Tibial artery (tissue), 4 donors: Measurements from ENCODE around the gene PMF1.

ENCODE experiments used
- DNase-seq, 2 donors: peaks; one replicate each; pipeline ENCODE4 v3.0.0-alpha.2; 2019
- H3K27ac ChIP-seq, 2 donors: fragments of 200-600 bp; sonication (generic) in 1 of 2; 1 replicate in 1 of 2; 2 replicates in 1 of 2; pipeline ENCODE4 v1.5.1; 2018 to 2019; ENCODE audit warnings: mild to moderate bottlenecking in 1 of 2
- H3K27me3 ChIP-seq, 2 donors: fragments of 200-600 bp; sonication (generic) in 1 of 2; one replicate each; pipeline versions ENCODE4 v1.5.1 to v1.6.0; 2016 to 2019
- H3K36me3 ChIP-seq, 3 donors: fragments of 200-600 bp; sonication (generic) in 2 of 3; one replicate each; pipeline ENCODE4 v1.5.1; 2016 to 2019; ENCODE audit warnings: mild to moderate bottlenecking in 2 of 3
- H3K4me1 ChIP-seq, 4 donors: fragments of 200-600 bp; sonication (generic) in 2 of 4; 1 replicate in 3 of 4; 2 replicates in 1 of 4; pipeline ENCODE4 v1.5.1; 2016 to 2019
- H3K4me3 ChIP-seq, 2 donors: fragments of 200-600 bp; sonication (generic) in 1 of 2; 1 replicate in 1 of 2; 2 replicates in 1 of 2; pipeline ENCODE4 v1.5.1; 2018 to 2019; ENCODE audit warnings: mild to moderate bottlenecking in 2 of 2
- H3K9me3 ChIP-seq, 3 donors: fragments of 200-600 bp; sonication (generic) in 1 of 3; one replicate each; pipeline ENCODE4 v1.5.1; 2016 to 2019
- CTCF ChIP-seq, 2 experiments: fragments of 200-600 bp in 1 of 2; fragments of 450-650 bp in 1 of 2; IDR thresholded peaks; one replicate each; pipeline ENCODE4 v1.5.1; 2017 to 2019; ENCODE audit warnings: antibody characterized with exemption in 2 of 2, mild to moderate bottlenecking in 1 of 2, moderate library complexity in 1 of 2
- intact Hi-C: fragments of 100-400 bp; cut with DNase I; formaldehyde crosslinking; loops from one replicate; pipeline ENCODE4 v1.15.0; 2023; ENCODE audit warnings: low total_unique reads

Gene PMF1

GRCh38 chr1:156196445-156196844, 16.4 kb upstream of the PMF1 start:
- DNase-seq, result no peak
- peaks cover 0 to 32% (median 15%) of the 10 kb centered on the region in 4 donors for H3K4me1 ChIP-seq
- no peak for TF ChIP-seq CTCF (IDR thresholded peaks at IDR 0.05)
- peaks cover 6 to 34% (median 21%) of the 10 kb centered on the region in 3 donors for H3K36me3 ChIP-seq
- no peaks in the 10 kb centered on the region for H3K27me3 ChIP-seq
- no peaks in the 10 kb centered on the region for H3K9me3 ChIP-seq
- H3K27ac ChIP-seq, result no peak overlapping the region
- intact Hi-C loops, result no loop called here
- H3K4me3 ChIP-seq, result no peak overlapping the region

- Histone ChIP-seq H3K36me3 (peaks cover 6 to 55% (median 21%) of the 10 kb centered on the region in 3 donors), H3K4me1 (peaks cover 0 to 32% (median 14%) of the 10 kb centered on the region in 4 donors), H3K9me3 (no peaks in the 10 kb centered on the region), H3K27ac (no peak overlapping the region), H3K27me3 (no peaks in the 10 kb centered on the region), H3K4me3 (no peak overlapping the region)
- intact Hi-C loops, result no loop called here
- DNase-seq, result peak in 1 of 2 donors; percentile 20
- TF ChIP-seq CTCF (IDR thresholded peaks at IDR 0.05), result no peak
Measured at GRCh38 chr1:156198831-156199349, 13.9 kb upstream of the PMF1 start.

- intact Hi-C loops, result no loop called here
- no peak overlapping the region for H3K27ac ChIP-seq
- no peaks in the 10 kb centered on the region for H3K27me3 ChIP-seq
- H3K4me3 ChIP-seq, result no peak overlapping the region
- DNase-seq, result peak in 1 of 2 donors; percentile 46
- H3K36me3 ChIP-seq, result peaks cover 6 to 65% (median 21%) of the 10 kb centered on the region in 3 donors
- peaks cover 0 to 24% (median 8%) of the 10 kb centered on the region in 4 donors for H3K4me1 ChIP-seq
- TF ChIP-seq CTCF (IDR thresholded peaks at IDR 0.05), result no peak
- H3K9me3 ChIP-seq, result no peaks in the 10 kb centered on the region
Measured at GRCh38 chr1:156200044-156200443, 12.8 kb upstream of the PMF1 start.

- H3K4me1 ChIP-seq, result peaks cover 0 to 4% (median 2%) of the 10 kb centered on the region in 4 donors
- peaks cover 11 to 82% (median 24%) of the 10 kb centered on the region in 3 donors for H3K36me3 ChIP-seq
- H3K27me3 ChIP-seq, result no peaks in the 10 kb centered on the region
- intact Hi-C loops, result no loop called here
- TF ChIP-seq CTCF (IDR thresholded peaks at IDR 0.05), result no peak
- no peak overlapping the region for H3K4me3 ChIP-seq
- H3K27ac ChIP-seq, result no peak overlapping the region
- H3K9me3 ChIP-seq, result no peaks in the 10 kb centered on the region
- DNase-seq, result no peak
Measured at GRCh38 chr1:156203331-156203730, 9.5 kb upstream of the PMF1 start.

GRCh38 chr1:156204686-156205085, 8.1 kb upstream of the PMF1 start:
- H3K9me3 ChIP-seq, result no peaks in the 10 kb centered on the region
- intact Hi-C loops, result no loop called here
- H3K4me1 ChIP-seq, result peaks cover 0 to 4% (median 2%) of the 10 kb centered on the region in 4 donors
- H3K36me3 ChIP-seq, result peaks cover 18 to 92% (median 23%) of the 10 kb centered on the region in 3 donors
- no peak for TF ChIP-seq CTCF (IDR thresholded peaks at IDR 0.05)
- no peak for DNase-seq
- H3K27ac ChIP-seq, result no peak overlapping the region
- H3K4me3 ChIP-seq, result no peak overlapping the region
- no peaks in the 10 kb centered on the region for H3K27me3 ChIP-seq
